ENCODE measurements around the gene HOXC4. TPM values are rescaled to one million over a fixed set of nuclear protein-coding genes. Genes with fewer than 3 reads are reported as not detected.

HOXC4 gene
- total RNA-seq: 1 to 10 TPM in 1 of 2 donors, under 1 TPM in 1; 1.00 to 1.1 TPM

GRCh38 chr12:54053751-54054741 lies at the start of gene HOXC4:
TSS of gene HOXC4 (plus strand) at chr12:54053835. CDS start at chr12:54053923, 88 bp downstream.
- no peak for DNase-seq
- Mint-ChIP-seq H3K4me1 (ENCODE audit: low read depth) (peaks cover 40% of the 10 kb centered on the region), H3K9me3 (no peaks in the 10 kb centered on the region), H3K4me3 (peak within 1 kb of the TSS; percentile 74), H3K27me3 (ENCODE audit: low read depth) (peaks cover 92% of the 10 kb centered on the region), H3K36me3 (ENCODE audit: insufficient read depth in 2 of 2) (peaks cover 0 to 2% of the 10 kb centered on the region in 2 donors), H3K27ac (no peak within 1 kb of the TSS)
- peak; percentile 66 for ATAC-seq (replicated peaks in 1 of 2)

DNA sequence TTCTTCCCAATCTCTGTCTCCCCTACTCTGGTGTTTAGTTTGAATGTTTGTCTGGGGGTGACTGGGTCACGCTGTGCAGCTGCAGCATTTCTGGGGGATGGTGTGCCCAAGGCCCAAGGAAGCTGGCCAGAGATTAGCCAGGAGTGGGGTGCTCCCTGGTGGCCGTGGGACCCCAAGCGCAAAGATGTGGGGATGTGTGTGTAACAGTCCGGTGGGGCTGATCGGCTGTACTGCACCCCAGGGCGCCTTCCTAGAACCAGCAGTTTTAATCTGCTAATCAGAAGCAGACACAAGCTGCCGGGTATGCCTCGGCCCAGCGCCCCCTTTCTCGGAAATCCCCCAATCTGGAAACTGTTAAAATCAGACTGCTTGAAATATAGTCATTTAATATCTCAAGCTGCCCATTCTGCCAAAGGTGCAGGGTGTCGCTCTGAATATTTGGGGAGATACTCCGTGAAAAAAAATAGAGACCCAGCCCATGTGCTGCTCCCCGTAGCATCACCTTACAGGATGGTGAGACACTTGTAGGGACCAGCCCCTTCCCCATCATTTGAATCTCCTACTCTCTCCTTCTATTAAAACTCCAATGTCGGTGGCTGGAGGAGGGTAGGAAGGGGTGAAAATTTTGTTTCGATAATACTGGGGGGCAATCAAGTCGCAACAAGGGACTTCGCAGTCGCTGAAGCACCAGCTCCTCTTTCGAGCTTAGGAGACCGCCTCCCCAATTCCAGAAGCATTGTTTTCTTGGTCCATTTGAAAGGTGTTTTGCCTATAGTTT lies 49.4 kb upstream of the HOXC4 start:
- no peak overlapping the region for H3K4me3 Mint-ChIP-seq
- ATAC-seq (replicated peaks in 1 of 2) (no peak), DNase-seq (no peak)
- H3K4me1 Mint-ChIP-seq (ENCODE audit: low read depth): peaks cover 20% of the 10 kb centered on the region
- H3K9me3 Mint-ChIP-seq: no peaks in the 10 kb centered on the region
- H3K27ac Mint-ChIP-seq: no peak overlapping the region
- H3K27me3 Mint-ChIP-seq (ENCODE audit: low read depth): peaks cover 87% of the 10 kb centered on the region
- H3K36me3 Mint-ChIP-seq (ENCODE audit: insufficient read depth in 2 of 2): no peaks in the 10 kb centered on the region

- no peak overlapping the region for H3K27ac Mint-ChIP-seq
- no peaks in the 10 kb centered on the region for H3K9me3 Mint-ChIP-seq
- DNase-seq: no peak
- peak overlapping the region; percentile 5 to 96 for H3K4me3 Mint-ChIP-seq
- no peaks in the 10 kb centered on the region for H3K36me3 Mint-ChIP-seq (ENCODE audit: insufficient read depth in 2 of 2)
- ATAC-seq (replicated peaks in 1 of 2): no peak
- H3K27me3 Mint-ChIP-seq (ENCODE audit: low read depth): peaks cover 89% of the 10 kb centered on the region
- H3K4me1 Mint-ChIP-seq (ENCODE audit: low read depth): peaks cover 27% of the 10 kb centered on the region
These were observed 48.6 kb upstream of the HOXC4 start for GRCh38 chr12:54004841-54005530.

DNA sequence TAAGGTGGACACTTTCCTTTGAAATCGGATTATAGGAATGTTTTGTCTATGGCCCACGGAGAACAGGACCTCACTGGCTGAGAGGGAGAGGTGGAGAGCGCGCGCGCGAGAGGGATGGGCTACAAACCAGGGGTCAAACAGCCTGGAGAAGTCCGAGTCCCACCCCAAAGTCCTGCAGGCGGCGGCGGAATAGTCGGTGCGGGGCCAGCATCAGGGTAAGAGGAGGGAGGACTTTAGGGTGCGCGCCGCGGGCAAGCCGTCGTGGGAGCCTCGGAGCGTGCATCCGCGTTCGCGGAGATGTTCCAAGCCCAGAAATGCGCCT lies 48.1 kb upstream of the HOXC4 start:
- no peak overlapping the region for H3K27ac Mint-ChIP-seq
- ATAC-seq (replicated peaks in 1 of 2): peak in 1 of 2 donors; percentile 5
- no peaks in the 10 kb centered on the region for H3K9me3 Mint-ChIP-seq
- H3K4me3 Mint-ChIP-seq: peak overlapping the region; percentile 93 to 96
- H3K27me3 Mint-ChIP-seq (ENCODE audit: low read depth): peaks cover 94% of the 10 kb centered on the region
- H3K36me3 Mint-ChIP-seq (ENCODE audit: insufficient read depth in 2 of 2): no peaks in the 10 kb centered on the region
- H3K4me1 Mint-ChIP-seq (ENCODE audit: low read depth): peaks cover 30% of the 10 kb centered on the region
- DNase-seq: no peak

DNA sequence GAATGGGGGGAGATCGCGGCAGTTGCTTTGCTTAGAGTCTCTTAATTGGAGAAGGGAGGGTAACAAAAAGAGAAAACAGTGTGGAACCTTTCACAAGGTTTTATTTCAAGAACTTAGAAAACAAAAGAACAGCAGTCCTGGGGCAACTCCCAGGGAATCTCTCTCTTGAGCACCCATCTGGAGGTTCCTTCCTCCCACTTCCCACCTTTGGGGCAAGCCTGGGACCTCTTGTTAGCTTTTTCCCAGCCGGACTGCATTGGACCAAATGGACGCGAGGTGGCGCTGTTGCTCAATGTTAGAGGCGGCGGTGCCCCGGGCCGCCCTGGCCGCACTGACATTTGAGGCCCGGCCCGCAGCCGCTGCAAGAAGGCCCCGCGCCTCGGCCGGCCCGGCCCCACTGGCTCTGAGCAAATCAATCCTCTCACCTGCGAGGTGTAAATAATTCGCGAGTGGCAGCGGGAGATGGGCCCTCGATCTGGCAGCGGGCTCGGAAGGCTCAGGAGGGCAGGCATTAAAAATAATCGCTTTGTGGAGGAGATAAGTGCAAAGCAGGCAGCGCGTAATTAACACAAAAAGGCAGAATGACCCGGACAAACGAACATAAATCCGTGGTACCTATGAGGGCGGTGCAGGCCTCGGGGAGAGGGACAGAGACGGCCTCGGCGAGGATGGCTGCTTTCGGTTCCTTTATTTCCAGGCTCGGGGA lies 47.6 kb upstream of the HOXC4 start:
- peak overlapping the region; percentile 63 for H3K27ac Mint-ChIP-seq
- DNase-seq (peak; percentile 86 to 91), ATAC-seq (replicated peaks in 1 of 2) (peak; percentile 79 to 81)
- H3K36me3 Mint-ChIP-seq (ENCODE audit: insufficient read depth in 2 of 2): no peaks in the 10 kb centered on the region
- H3K4me1 Mint-ChIP-seq (ENCODE audit: low read depth): peaks cover 30% of the 10 kb centered on the region
- H3K27me3 Mint-ChIP-seq (ENCODE audit: low read depth): peaks cover 93% of the 10 kb centered on the region
- no peaks in the 10 kb centered on the region for H3K9me3 Mint-ChIP-seq
- peak overlapping the region; percentile 93 to 96 for H3K4me3 Mint-ChIP-seq

- peak overlapping the region; percentile 63 for H3K27ac Mint-ChIP-seq
- peaks cover 33% of the 10 kb centered on the region for H3K4me1 Mint-ChIP-seq (ENCODE audit: low read depth)
- H3K4me3 Mint-ChIP-seq: peak overlapping the region; percentile 93 to 96
- ATAC-seq (replicated peaks in 1 of 2) (no peak), DNase-seq (no peak)
- no peaks in the 10 kb centered on the region for H3K36me3 Mint-ChIP-seq (ENCODE audit: insufficient read depth in 2 of 2)
- no peaks in the 10 kb centered on the region for H3K9me3 Mint-ChIP-seq
- peaks cover 93% of the 10 kb centered on the region for H3K27me3 Mint-ChIP-seq (ENCODE audit: low read depth)
These were observed 46.9 kb upstream of the HOXC4 start for GRCh38 chr12:54006559-54007220.

DNA sequence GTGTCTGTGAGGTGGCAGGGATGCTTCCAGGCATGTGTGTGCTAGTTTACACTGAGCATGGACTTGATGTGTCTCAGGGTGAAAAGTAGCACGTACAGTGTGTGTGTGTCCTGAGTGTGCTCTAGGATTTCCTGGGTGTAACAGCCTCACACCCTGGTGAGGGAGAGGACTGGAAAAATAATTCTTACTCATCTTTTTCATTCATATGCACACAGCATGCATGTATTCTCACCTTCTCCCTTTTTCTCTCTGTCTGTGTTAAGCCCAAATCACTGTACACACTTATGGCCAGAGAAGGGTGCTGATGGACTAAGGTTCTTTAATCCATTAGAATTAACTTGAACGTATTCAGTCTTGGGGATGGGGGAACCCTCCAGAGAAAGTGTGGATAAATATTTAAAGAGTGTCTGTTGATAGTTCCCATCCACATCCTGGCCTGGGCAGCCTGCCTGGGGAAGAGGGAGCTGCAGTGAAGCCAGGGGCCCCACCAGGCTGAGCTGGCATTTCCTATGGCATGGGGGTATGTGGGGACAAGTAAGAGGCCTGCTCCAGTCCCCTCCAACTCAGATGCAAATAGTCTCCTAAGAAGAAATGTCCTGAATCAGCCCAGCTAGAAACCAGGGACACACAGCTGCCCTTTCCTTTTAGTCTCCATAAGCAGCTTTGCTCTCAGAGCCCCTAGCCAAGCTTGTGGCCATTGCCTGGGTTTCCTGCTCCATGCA lies 45.9 kb upstream of the HOXC4 start:
- DNase-seq (no peak), ATAC-seq (replicated peaks in 1 of 2) (no peak)
- no peak overlapping the region for H3K4me3 Mint-ChIP-seq
- H3K27ac Mint-ChIP-seq: no peak overlapping the region
- peaks cover 28% of the 10 kb centered on the region for H3K4me1 Mint-ChIP-seq (ENCODE audit: low read depth)
- H3K27me3 Mint-ChIP-seq (ENCODE audit: low read depth): peaks cover 93% of the 10 kb centered on the region
- no peaks in the 10 kb centered on the region for H3K36me3 Mint-ChIP-seq (ENCODE audit: insufficient read depth in 2 of 2)
- H3K9me3 Mint-ChIP-seq: no peaks in the 10 kb centered on the region

GRCh38 chr12:54008260-54008552 lies 45.4 kb upstream of the HOXC4 start:
- no peak overlapping the region for H3K27ac Mint-ChIP-seq
- H3K4me3 Mint-ChIP-seq: peak overlapping the region in 1 of 2 donors; percentile 54
- H3K36me3 Mint-ChIP-seq (ENCODE audit: insufficient read depth in 2 of 2): no peaks in the 10 kb centered on the region
- peaks cover 28% of the 10 kb centered on the region for H3K4me1 Mint-ChIP-seq (ENCODE audit: low read depth)
- DNase-seq (no peak), ATAC-seq (replicated peaks in 1 of 2) (no peak)
- no peaks in the 10 kb centered on the region for H3K9me3 Mint-ChIP-seq
- peaks cover 93% of the 10 kb centered on the region for H3K27me3 Mint-ChIP-seq (ENCODE audit: low read depth)

GRCh38 chr12:54009171-54010052 lies 44.2 kb upstream of the HOXC4 start:
- Mint-ChIP-seq H3K27ac (no peak overlapping the region), H3K4me3 (peak overlapping the region; percentile 72 to 74), H3K36me3 (ENCODE audit: insufficient read depth in 2 of 2) (no peaks in the 10 kb centered on the region), H3K27me3 (ENCODE audit: low read depth) (peaks cover 93% of the 10 kb centered on the region), H3K4me1 (ENCODE audit: low read depth) (peaks cover 33% of the 10 kb centered on the region), H3K9me3 (no peaks in the 10 kb centered on the region)
- DNase-seq (peak in 1 of 2 donors; percentile 38), ATAC-seq (replicated peaks in 1 of 2) (peak; percentile 45 to 46)

DNA sequence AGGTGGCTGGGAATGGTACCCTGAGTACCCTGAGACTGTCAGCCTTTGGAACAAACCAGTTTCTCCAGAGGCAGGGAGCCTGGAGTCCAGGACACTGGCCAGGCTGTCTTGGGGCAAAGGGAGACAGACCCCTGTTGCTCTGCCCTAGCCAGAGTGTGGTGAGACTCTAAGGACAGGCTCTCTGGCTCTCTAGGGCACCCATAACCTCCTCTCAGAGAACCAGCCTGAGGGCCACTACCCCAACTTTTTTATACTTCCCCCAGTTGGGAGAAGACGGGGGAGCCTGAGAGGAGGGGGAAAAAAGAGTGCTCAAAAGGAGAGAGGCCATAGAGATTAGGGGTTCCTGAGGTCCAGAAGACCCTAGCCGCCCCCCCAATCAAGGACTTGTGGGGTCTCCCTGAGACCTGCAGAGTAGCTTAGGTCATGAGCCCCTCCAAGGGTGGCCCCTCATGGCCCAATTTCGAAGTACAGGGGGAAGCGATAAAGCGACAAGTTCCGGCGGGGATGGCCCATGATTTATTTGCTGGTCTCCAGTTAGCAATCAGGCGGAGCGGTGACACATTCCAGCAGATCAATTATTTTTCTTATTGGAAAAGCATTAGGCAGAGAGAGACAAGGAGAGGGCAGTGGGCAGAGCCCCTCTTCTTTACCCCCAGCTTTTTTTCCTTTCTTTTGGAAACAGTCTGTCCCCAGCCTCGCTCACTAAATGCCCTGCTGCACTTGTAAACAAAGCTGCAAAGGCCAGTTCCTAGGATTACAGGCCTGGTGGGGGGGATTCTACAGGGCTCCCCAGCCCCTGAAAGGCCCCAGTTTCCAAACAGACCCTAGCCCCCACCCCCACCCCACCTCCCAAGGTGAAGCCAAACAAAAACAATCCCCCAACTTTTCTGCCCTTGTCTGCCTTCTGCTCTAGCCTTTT lies 43.3 kb upstream of the HOXC4 start:
- Mint-ChIP-seq H3K9me3 (no peaks in the 10 kb centered on the region), H3K27ac (no peak overlapping the region), H3K36me3 (ENCODE audit: insufficient read depth in 2 of 2) (no peaks in the 10 kb centered on the region), H3K4me3 (peak overlapping the region; percentile 35 to 74), H3K4me1 (ENCODE audit: low read depth) (peaks cover 40% of the 10 kb centered on the region), H3K27me3 (ENCODE audit: low read depth) (peaks cover 93% of the 10 kb centered on the region)
- DNase-seq (no peak), ATAC-seq (replicated peaks in 1 of 2) (no peak)
